OCI-LY7 (cell line): Measurements from ENCODE around the gene DLG5.

ENCODE experiments used
- CTCF ChIP-seq: fragments of 200-600 bp; sonication (generic); conservative IDR thresholded peaks from 2 replicates; pipeline ENCODE4 v1.5.1; 2014; ENCODE audit warnings: mild to moderate bottlenecking, antibody characterized with exemption, low read length, moderate library complexity, mixed read lengths
- EZH2phosphoT487 ChIP-seq: fragments of 200-600 bp; sonication (generic); IDR thresholded peaks from 2 replicates; pipeline ENCODE4 v1.6.1; 2018; ENCODE audit warnings: low read depth, borderline replicate concordance, mild to moderate bottlenecking, mixed run types, antibody characterized with exemption, low read length, moderate library complexity, mixed read lengths

DNA sequence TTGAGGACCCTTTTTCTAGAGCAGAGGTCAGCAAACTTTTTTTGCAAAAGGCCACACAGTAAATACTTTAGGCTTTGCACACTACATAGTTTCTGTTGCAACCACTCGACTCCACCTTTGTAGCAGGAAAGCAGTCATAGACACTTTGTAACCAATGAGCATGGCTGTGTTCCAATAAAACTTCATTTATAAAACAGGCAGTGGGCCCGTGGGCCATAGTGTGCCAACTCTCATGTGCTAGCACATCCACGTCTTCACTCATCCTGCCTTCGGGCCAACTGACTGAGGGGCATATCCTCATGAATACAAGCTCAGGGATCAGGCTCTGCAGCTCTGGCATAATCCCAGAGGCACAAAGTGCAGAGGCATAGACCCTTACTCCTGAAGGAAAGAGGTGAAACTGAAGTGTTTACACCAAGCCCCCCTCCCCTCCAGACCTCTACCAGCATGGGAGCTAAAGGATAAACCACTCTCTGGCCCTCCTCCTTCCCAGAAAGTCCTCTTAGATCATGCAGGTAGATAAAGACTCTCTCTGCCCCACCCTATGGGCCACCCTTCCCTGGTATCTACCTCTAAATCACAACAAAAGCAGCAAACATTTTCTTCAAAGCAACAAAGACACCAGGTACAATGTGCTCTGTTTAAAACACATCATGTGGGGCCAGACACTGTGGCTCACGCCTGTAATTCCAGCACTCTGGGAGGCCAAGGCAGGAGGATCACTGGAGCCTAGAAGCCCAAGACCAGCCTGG, 71.0 kb downstream of the DLG5 start:
- no peak for TF ChIP-seq CTCF
- no peak for TF ChIP-seq EZH2phosphoT487
